ENCODE measurements around the gene PLB1.

PLB1 gene

GRCh38 chr2:28499282-28499681 is 3.4 kb downstream of the PLB1 start:
- no peak for DNase-seq

GRCh38 chr2:28505361-28505760 is 9.5 kb downstream of the PLB1 start:
- no peak for DNase-seq

GRCh38 chr2:28506112-28506910 is 10.5 kb downstream of the PLB1 start:
- DNase-seq = peak; percentile 53 to 83 (median 76)

- peak in 1 of 4 experiments; percentile 7 for DNase-seq
These were observed 12.2 kb downstream of the PLB1 start for GRCh38 chr2:28507796-28508764.

- no peak for DNase-seq
These were observed 13.5 kb downstream of the PLB1 start for GRCh38 chr2:28509361-28509760.

GRCh38 chr2:28510184-28510583 is 14.3 kb downstream of the PLB1 start:
- no peak for DNase-seq

- no peak for DNase-seq
These were observed 16.2 kb downstream of the PLB1 start for GRCh38 chr2:28511871-28512606.

GRCh38 chr2:28512607-28512965 is 16.7 kb downstream of the PLB1 start:
- DNase-seq = no peak

GRCh38 chr2:28513097-28513496 is 17.2 kb downstream of the PLB1 start:
- DNase-seq = no peak

GRCh38 chr2:28515176-28515751 is 19.4 kb downstream of the PLB1 start:
- no peak for DNase-seq

GRCh38 chr2:28516430-28516829 is 20.6 kb downstream of the PLB1 start:
- no peak for DNase-seq

GRCh38 chr2:28516950-28517349 is 21.1 kb downstream of the PLB1 start:
- no peak for DNase-seq

GRCh38 chr2:28521663-28522062 is 25.8 kb downstream of the PLB1 start:
- no peak for DNase-seq

GRCh38 chr2:28522481-28522880 is 26.6 kb downstream of the PLB1 start:
- no peak for DNase-seq

- DNase-seq = no peak
These were observed 28.0 kb downstream of the PLB1 start for GRCh38 chr2:28523902-28524301.

- no peak for DNase-seq
These were observed 29.6 kb downstream of the PLB1 start for GRCh38 chr2:28525481-28525880.

- no peak for DNase-seq
These were observed 30.8 kb downstream of the PLB1 start for GRCh38 chr2:28526527-28527132.

- no peak for DNase-seq
These were observed 31.3 kb downstream of the PLB1 start for GRCh38 chr2:28527196-28527595.

GRCh38 chr2:28528206-28528605 is 32.3 kb downstream of the PLB1 start:
- DNase-seq = no peak

- peak in 3 of 4 experiments; percentile 14 to 30 (median 23) for DNase-seq
These were observed 34.9 kb downstream of the PLB1 start for GRCh38 chr2:28530782-28531181.

GRCh38 chr2:28532399-28532798 is 36.5 kb downstream of the PLB1 start:
- no peak for DNase-seq

- DNase-seq = no peak
These were observed 37.3 kb downstream of the PLB1 start for GRCh38 chr2:28533044-28533680.
